OCI-LY1 (cell line): Measurements from ENCODE around the gene SLC39A12.

Experiments used
- H2AFZ ChIP-seq: fragments of 200-600 bp; sonication (generic), shearing (Covaris generic); 2 replicates; pipeline ENCODE4 v1.6.0; 2014; ENCODE audit warnings: antibody characterized with exemption, mild to moderate bottlenecking, low read length
- H3F3A ChIP-seq: fragments of 200-600 bp; sonication (generic), shearing (Covaris generic); 2 replicates; pipeline ENCODE4 v1.6.0; 2014; ENCODE audit warnings: mild to moderate bottlenecking, antibody characterized with exemption, low read length, moderate library complexity; ENCODE audit not compliant: insufficient read depth
- H3K27ac ChIP-seq: fragments of 200-600 bp; sonication (generic); 2 replicates; pipeline ENCODE4 v1.5.1; 2014; ENCODE audit warnings: low read length, mixed run types, mild to moderate bottlenecking, low read depth; ENCODE audit not compliant: poor library complexity, severe bottlenecking
- H3K27me3 ChIP-seq: fragments of 200-600 bp; sonication (generic); 2 replicates; pipeline ENCODE4 v1.6.0; 2014; ENCODE audit warnings: antibody characterized with exemption, mild to moderate bottlenecking, low read length, moderate library complexity; ENCODE audit not compliant: insufficient read depth
- H3K36me3 ChIP-seq: fragments of 200-600 bp; sonication (generic); 2 replicates; pipeline ENCODE4 v1.6.1; 2014; ENCODE audit warnings: mild to moderate bottlenecking, antibody characterized with exemption, low read length, moderate library complexity, mixed read lengths; ENCODE audit not compliant: insufficient read depth
- H3K4me1 ChIP-seq: fragments of 200-600 bp; sonication (generic); 2 replicates; pipeline ENCODE4 v1.5.1; 2014; ENCODE audit warnings: mild to moderate bottlenecking, low read length, moderate library complexity; ENCODE audit not compliant: insufficient read depth, severe bottlenecking
- H3K4me2 ChIP-seq: fragments of 200-600 bp; sonication (generic), shearing (Covaris generic); 2 replicates; pipeline ENCODE4 v1.6.1; 2014; ENCODE audit warnings: low read length
- H3K4me3 ChIP-seq: fragments of 200-600 bp; sonication (generic); 2 replicates; pipeline ENCODE4 v1.5.1; 2014; ENCODE audit warnings: low read length, low read depth, mild to moderate bottlenecking, mixed read lengths; ENCODE audit not compliant: poor library complexity, severe bottlenecking
- H3K79me2 ChIP-seq: fragments of 200-600 bp; shearing (Covaris generic); 2 replicates; pipeline ENCODE4 v1.6.1; 2016; ENCODE audit warnings: mixed run types, low read length, mixed read lengths; ENCODE audit not compliant: insufficient read depth
- H3K9ac ChIP-seq: fragments of 200-600 bp; sonication (generic), shearing (Covaris generic); 2 replicates; pipeline ENCODE4 v1.6.1; 2014; ENCODE audit warnings: mild to moderate bottlenecking, low read length, mixed read lengths
- H3K9me2 ChIP-seq: fragments of 200-600 bp; sonication (generic), shearing (Covaris generic); 2 replicates; pipeline ENCODE4 v1.6.1; 2014; ENCODE audit warnings: low read depth, mild to moderate bottlenecking, low read length, mixed read lengths
- H3K9me3 ChIP-seq: fragments of 200-600 bp; shearing (Covaris generic); 2 replicates; pipeline ENCODE4 v1.6.1; 2014; ENCODE audit warnings: low read length, mixed read lengths
- H4K20me1 ChIP-seq: fragments of 200-600 bp; sonication (generic), shearing (Covaris generic); 2 replicates; pipeline ENCODE4 v1.6.0; 2016; ENCODE audit warnings: mild to moderate bottlenecking, low read length; ENCODE audit not compliant: insufficient read depth
- CTCF ChIP-seq: fragments of 200-600 bp; sonication (generic), shearing (Covaris generic); IDR thresholded peaks from 2 replicates; pipeline ENCODE4 v1.5.1; 2017; ENCODE audit warnings: mild to moderate bottlenecking, antibody characterized with exemption, low read length, moderate library complexity, mixed read lengths
- EZH2 ChIP-seq: fragments of 200-600 bp; sonication (generic), shearing (Covaris generic); IDR thresholded peaks from 2 replicates; pipeline ENCODE4 v1.8.0; 2017; ENCODE audit warnings: borderline replicate concordance, mixed run types, mild to moderate bottlenecking, antibody characterized with exemption, low read length, moderate library complexity, mixed read lengths

The SLC39A12 gene

GRCh38 chr10:18073314-18073713, 121.6 kb downstream of the SLC39A12 start:
- H3K4me1 ChIP-seq = no peaks in the 10 kb centered on the region
- H3F3A ChIP-seq = no peaks in the 10 kb centered on the region
- no peaks in the 10 kb centered on the region for H3K27me3 ChIP-seq
- H3K9ac ChIP-seq = no peak overlapping the region
- H3K4me3 ChIP-seq = no peak overlapping the region
- H3K36me3 ChIP-seq = no peaks in the 10 kb centered on the region
- no peaks in the 10 kb centered on the region for H4K20me1 ChIP-seq
- H3K27ac ChIP-seq = no peak overlapping the region
- no peaks in the 10 kb centered on the region for H3K9me3 ChIP-seq
- no peaks in the 10 kb centered on the region for H3K9me2 ChIP-seq
- H3K4me2 ChIP-seq = no peak overlapping the region
- no peak overlapping the region for H2AFZ ChIP-seq
- TF ChIP-seq CTCF (no peak), EZH2 (no peak)
- no peaks in the 10 kb centered on the region for H3K79me2 ChIP-seq

- H3K27me3 ChIP-seq = no peaks in the 10 kb centered on the region
- no peaks in the 10 kb centered on the region for H3K4me1 ChIP-seq
- no peak for TF ChIP-seq CTCF
- no peak for TF ChIP-seq EZH2
These were observed 124.2 kb downstream of the SLC39A12 start for GRCh38 chr10:18075881-18076280.

GRCh38 chr10:18079665-18080295, 128.1 kb downstream of the SLC39A12 start:
- no peak overlapping the region for H2AFZ ChIP-seq
- no peak overlapping the region for H3K9ac ChIP-seq

More at GRCh38 chr10:18075881-18076280, 124.2 kb downstream of the SLC39A12 start:
- no peak overlapping the region for H3K9ac ChIP-seq
- no peak overlapping the region for H3K4me2 ChIP-seq
- no peak overlapping the region for H3K4me3 ChIP-seq
- H3K9me3 ChIP-seq = no peaks in the 10 kb centered on the region
- no peaks in the 10 kb centered on the region for H3F3A ChIP-seq
- no peak overlapping the region for H2AFZ ChIP-seq
- no peaks in the 10 kb centered on the region for H3K36me3 ChIP-seq
- no peaks in the 10 kb centered on the region for H4K20me1 ChIP-seq
- H3K27ac ChIP-seq = no peak overlapping the region
- H3K9me2 ChIP-seq = no peaks in the 10 kb centered on the region
- no peaks in the 10 kb centered on the region for H3K79me2 ChIP-seq

More at GRCh38 chr10:18079665-18080295, 128.1 kb downstream of the SLC39A12 start:
- Histone ChIP-seq H4K20me1 (no peaks in the 10 kb centered on the region; the same call in 1 of the 2 replicates), H3K79me2 (no peaks in the 10 kb centered on the region), H3F3A (no peaks in the 10 kb centered on the region), H3K36me3 (no peaks in the 10 kb centered on the region), H3K9me2 (no peaks in the 10 kb centered on the region), H3K9me3 (no peaks in the 10 kb centered on the region), H3K4me3 (no peak overlapping the region), H3K27me3 (no peaks in the 10 kb centered on the region), H3K27ac (no peak overlapping the region), H3K4me1 (no peaks in the 10 kb centered on the region), H3K4me2 (no peak overlapping the region)
- TF ChIP-seq CTCF (no peak), EZH2 (no peak)
